ENCODE results near the gene CYP4F22.
"Not testable (repeated sequence)": the region's sequence is repeated elsewhere in the genome, so short reads cannot be mapped to it uniquely, and the experiment has no call there.

The CYP4F22 gene

GRCh38 chr19:15488489-15489226 lies 19.7 kb upstream of the CYP4F22 start:
- no peak for DNase-seq (ENCODE audit: low read depth, low spot score)

- DNase-seq (ENCODE audit: low read depth, low spot score): no peak
These were observed 13.2 kb upstream of the CYP4F22 start for GRCh38 chr19:15495151-15495550.

- no peak for DNase-seq (ENCODE audit: low read depth, low spot score)
These were observed 10.0 kb upstream of the CYP4F22 start for GRCh38 chr19:15498156-15498858.

GRCh38 chr19:15498910-15499309 lies 9.4 kb upstream of the CYP4F22 start:
- DNase-seq (ENCODE audit: low read depth, low spot score): no peak

GRCh38 chr19:15501596-15501995 lies 6.7 kb upstream of the CYP4F22 start:
- no peak for DNase-seq (ENCODE audit: low read depth, low spot score)

GRCh38 chr19:15502264-15502663 lies 6.1 kb upstream of the CYP4F22 start:
- no peak for DNase-seq (ENCODE audit: low read depth, low spot score)

GRCh38 chr19:15506074-15506571 lies 2.2 kb upstream of the CYP4F22 start:
- DNase-seq (ENCODE audit: low read depth, low spot score): no peak

- no peak for DNase-seq (ENCODE audit: low read depth, low spot score)
These were observed 974 bp upstream of the CYP4F22 start for GRCh38 chr19:15507068-15508034.

GRCh38 chr19:15511671-15512424 lies 3.5 kb downstream of the CYP4F22 start:
- no peak for DNase-seq (ENCODE audit: low read depth, low spot score)

GRCh38 chr19:15515227-15515625 lies 6.9 kb downstream of the CYP4F22 start:
- DNase-seq (ENCODE audit: low read depth, low spot score): not testable (repeated sequence)

GRCh38 chr19:15516363-15516762 lies 8.0 kb downstream of the CYP4F22 start:
- DNase-seq (ENCODE audit: low read depth, low spot score): no peak

- no peak for DNase-seq (ENCODE audit: low read depth, low spot score)
These were observed 9.5 kb downstream of the CYP4F22 start for GRCh38 chr19:15517778-15518177.

GRCh38 chr19:15519433-15519976 lies 11.2 kb downstream of the CYP4F22 start:
- no peak for DNase-seq (ENCODE audit: low read depth, low spot score)

GRCh38 chr19:15524781-15525180 lies 16.5 kb downstream of the CYP4F22 start:
- no peak for DNase-seq (ENCODE audit: low read depth, low spot score)

- no peak for DNase-seq (ENCODE audit: low read depth, low spot score)
These were observed 17.0 kb downstream of the CYP4F22 start for GRCh38 chr19:15525291-15525690.

GRCh38 chr19:15526408-15526807 lies 18.1 kb downstream of the CYP4F22 start:
- no peak for DNase-seq (ENCODE audit: low read depth, low spot score)

- DNase-seq (ENCODE audit: low read depth, low spot score): no peak
These were observed 19.4 kb downstream of the CYP4F22 start for GRCh38 chr19:15527705-15528104.

- no peak for DNase-seq (ENCODE audit: low read depth, low spot score)
These were observed 21.5 kb downstream of the CYP4F22 start for GRCh38 chr19:15529774-15530372.

GRCh38 chr19:15532779-15533521 lies 24.6 kb downstream of the CYP4F22 start:
- no peak for DNase-seq (ENCODE audit: low read depth, low spot score)

- not testable (repeated sequence) for DNase-seq (ENCODE audit: low read depth, low spot score)
These were observed 25.2 kb downstream of the CYP4F22 start for GRCh38 chr19:15533522-15533830.
